MM.1S (cell line): Measurements from ENCODE around the gene DNAH5.

Experiments
- DNase-seq: peaks from one replicate; pipeline ENCODE4 v3.0.0-alpha.2; 2015
- H2AFZ ChIP-seq: fragments of 300-600 bp; sonication (generic); 2 replicates; pipeline ENCODE4 v1.6.0; 2016; ENCODE audit warnings: antibody characterized with exemption, low read length
- H3F3A ChIP-seq: fragments of 300-600 bp; sonication (generic); 2 replicates; pipeline ENCODE4 v1.6.1; 2016; ENCODE audit warnings: mild to moderate bottlenecking, antibody characterized with exemption, low read length, moderate library complexity, mixed read lengths; ENCODE audit not compliant: insufficient read depth
- H3K27ac ChIP-seq: fragments of 300-600 bp; sonication (generic); 2 replicates; pipeline ENCODE4 v1.5.1; 2016; ENCODE audit warnings: mild to moderate bottlenecking, low read length
- H3K27me3 ChIP-seq: fragments of 300-600 bp; sonication (generic); replicated peaks from 2 replicates; pipeline ENCODE4 v1.6.0; 2016; ENCODE audit warnings: low read length; ENCODE audit not compliant: insufficient read depth
- H3K36me3 ChIP-seq: fragments of 300-600 bp; sonication (generic); replicated peaks from 2 replicates; pipeline ENCODE4 v1.6.1; 2016; ENCODE audit warnings: mild to moderate bottlenecking, low read length, mixed read lengths; ENCODE audit not compliant: insufficient read depth
- H3K4me1 ChIP-seq: fragments of 300-600 bp; sonication (generic); 2 replicates; pipeline ENCODE4 v1.6.1; 2016; ENCODE audit warnings: low read length, mixed read lengths
- H3K4me2 ChIP-seq: fragments of 300-600 bp; sonication (generic); 2 replicates; pipeline ENCODE4 v1.6.0; 2016; ENCODE audit warnings: low read depth, low read length
- H3K4me3 ChIP-seq: fragments of 300-600 bp; sonication (generic); 2 replicates; pipeline ENCODE4 v1.5.1; 2016; ENCODE audit warnings: low read length, mixed read lengths
- H3K79me2 ChIP-seq: fragments of 300-600 bp; sonication (generic); 2 replicates; pipeline ENCODE4 v1.6.1; 2016; ENCODE audit warnings: mixed run types, low read length, mixed read lengths
- H3K9ac ChIP-seq: fragments of 300-600 bp; sonication (generic); 2 replicates; pipeline ENCODE4 v1.6.1; 2016; ENCODE audit warnings: low read length, mixed read lengths
- H3K9me2 ChIP-seq: fragments of 300-600 bp; sonication (generic); replicated peaks from 2 replicates; pipeline ENCODE4 v1.6.1; 2016; ENCODE audit warnings: mild to moderate bottlenecking, low read length, mixed read lengths; ENCODE audit not compliant: insufficient read depth
- H3K9me3 ChIP-seq: fragments of 300-600 bp; sonication (generic); replicated peaks from 2 replicates; pipeline ENCODE4 v1.6.1; 2016; ENCODE audit warnings: mild to moderate bottlenecking, low read length, mixed read lengths; ENCODE audit not compliant: insufficient read depth
- H4K20me1 ChIP-seq: fragments of 300-600 bp; sonication (generic); 2 replicates; pipeline ENCODE4 v1.6.1; 2016; ENCODE audit warnings: mild to moderate bottlenecking, low read length, moderate library complexity, mixed read lengths; ENCODE audit not compliant: insufficient read depth
- CTCF ChIP-seq: fragments of 300-600 bp; sonication (generic); IDR thresholded peaks from 2 replicates; pipeline ENCODE4 v1.5.1; 2016; ENCODE audit warnings: antibody characterized with exemption, low read length, mixed read lengths
- EZH2 ChIP-seq: fragments of 300-600 bp; sonication (generic); optimal IDR thresholded peaks from 2 replicates; pipeline ENCODE3; 2017; ENCODE audit warnings: low read depth, mild to moderate bottlenecking, antibody characterized with exemption, low read length, mixed read lengths
- EZH2phosphoT487 ChIP-seq: fragments of 300-600 bp; sonication (generic); IDR thresholded peaks from 2 replicates; pipeline ENCODE4 v1.6.1; 2018; ENCODE audit warnings: antibody characterized with exemption, low read length

The DNAH5 gene

DNA sequence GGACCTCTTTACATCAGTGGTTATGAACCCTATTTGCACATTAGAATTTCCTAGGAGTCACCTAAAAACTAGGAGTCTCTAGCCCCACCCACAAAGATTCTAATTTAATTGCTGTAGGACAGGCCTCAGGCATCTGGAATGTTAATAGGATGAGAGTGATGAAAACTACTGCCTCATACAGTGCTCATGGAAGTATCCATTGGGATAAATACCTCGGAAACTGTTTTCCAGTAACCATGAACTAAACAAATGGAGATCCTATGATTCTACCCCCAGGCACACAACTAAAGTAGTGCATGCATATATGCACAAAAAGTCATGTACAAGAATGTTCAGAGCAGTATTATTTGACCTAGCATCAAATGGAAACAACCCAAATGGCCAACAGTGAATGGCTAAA lies 286.3 kb downstream of the DNAH5 start:
- H3K9me2 ChIP-seq, result no peaks in the 10 kb centered on the region
- H3K4me2 ChIP-seq, result no peak overlapping the region
- H3F3A ChIP-seq, result no peaks in the 10 kb centered on the region
- no peak overlapping the region for H2AFZ ChIP-seq
- no peaks in the 10 kb centered on the region for H3K36me3 ChIP-seq
- no peaks in the 10 kb centered on the region for H4K20me1 ChIP-seq
- H3K9me3 ChIP-seq, result no peaks in the 10 kb centered on the region
- no peak overlapping the region for H3K4me3 ChIP-seq
- no peaks in the 10 kb centered on the region for H3K4me1 ChIP-seq
- TF ChIP-seq EZH2phosphoT487 (no peak), EZH2 (no peak), CTCF (no peak)
- H3K27ac ChIP-seq, result no peak overlapping the region
- no peaks in the 10 kb centered on the region for H3K27me3 ChIP-seq
- H3K9ac ChIP-seq, result no peak overlapping the region
- DNase-seq, result no peak
- H3K79me2 ChIP-seq, result no peaks in the 10 kb centered on the region

DNA sequence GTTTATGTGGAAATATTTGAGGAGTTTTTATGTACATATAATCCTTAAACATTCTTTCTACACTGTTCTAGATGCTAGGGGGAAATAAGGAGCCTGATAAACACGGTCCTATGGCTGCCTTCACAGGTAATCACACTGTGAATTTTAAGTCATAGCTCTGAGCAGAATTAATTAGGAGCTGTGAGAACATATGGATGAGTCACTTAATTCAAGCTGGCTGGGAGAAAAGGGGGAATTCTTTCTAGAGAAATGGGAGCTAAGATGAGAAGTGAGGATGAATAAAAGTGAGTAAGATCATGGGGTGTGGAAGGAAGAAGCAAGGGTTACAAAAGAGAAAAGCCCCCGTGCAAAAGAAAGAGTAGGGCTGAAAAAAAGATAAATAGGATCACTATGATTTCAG lies 290.8 kb downstream of the DNAH5 start:
- no peak overlapping the region for H3K4me3 ChIP-seq
- no peaks in the 10 kb centered on the region for H3K9me3 ChIP-seq
- no peak for TF ChIP-seq EZH2
- no peak for TF ChIP-seq EZH2phosphoT487
- no peaks in the 10 kb centered on the region for H3K27me3 ChIP-seq
- DNase-seq, result no peak
- H3K27ac ChIP-seq, result no peak overlapping the region
- H3K4me1 ChIP-seq, result no peaks in the 10 kb centered on the region
- no peaks in the 10 kb centered on the region for H4K20me1 ChIP-seq
- no peaks in the 10 kb centered on the region for H3K79me2 ChIP-seq
- H3K4me2 ChIP-seq, result no peak overlapping the region
- no peaks in the 10 kb centered on the region for H3F3A ChIP-seq
- H3K36me3 ChIP-seq, result no peaks in the 10 kb centered on the region
- H3K9me2 ChIP-seq, result no peaks in the 10 kb centered on the region
- H3K9ac ChIP-seq, result no peak overlapping the region
- no peak overlapping the region for H2AFZ ChIP-seq

DNA sequence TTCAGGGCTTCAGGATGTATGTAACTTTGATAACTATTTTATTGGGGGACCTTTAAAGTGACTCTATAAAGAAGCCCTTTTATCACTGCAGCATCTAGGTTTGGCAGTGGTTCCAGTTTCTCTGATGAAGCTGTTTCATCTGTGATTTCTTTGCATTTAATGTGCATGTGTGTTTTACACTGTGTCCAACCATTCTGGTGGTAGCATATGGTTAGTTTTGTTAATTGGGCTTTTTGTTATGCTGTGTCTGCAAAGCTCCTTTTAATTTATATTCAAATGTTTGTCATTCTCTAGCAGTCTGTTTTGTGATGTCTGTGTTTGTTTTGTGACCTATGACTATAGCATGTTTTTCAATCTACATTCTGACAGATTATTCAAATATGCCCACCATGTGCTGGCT lies 294.8 kb downstream of the DNAH5 start:
- no peak overlapping the region for H3K27ac ChIP-seq
- no peak for DNase-seq
- H3K4me3 ChIP-seq, result no peak overlapping the region
- H4K20me1 ChIP-seq, result no peaks in the 10 kb centered on the region
- H3K4me2 ChIP-seq, result no peak overlapping the region
- H3K9me3 ChIP-seq, result no peaks in the 10 kb centered on the region
- no peaks in the 10 kb centered on the region for H3K4me1 ChIP-seq
- no peak overlapping the region for H3K9ac ChIP-seq
- no peaks in the 10 kb centered on the region for H3K36me3 ChIP-seq
- H3F3A ChIP-seq, result no peaks in the 10 kb centered on the region
- H3K79me2 ChIP-seq, result no peaks in the 10 kb centered on the region
- TF ChIP-seq EZH2phosphoT487 (no peak), EZH2 (no peak), CTCF (no peak)
- H3K27me3 ChIP-seq, result no peaks in the 10 kb centered on the region
- H3K9me2 ChIP-seq, result no peaks in the 10 kb centered on the region
- H2AFZ ChIP-seq, result no peak overlapping the region

DNA sequence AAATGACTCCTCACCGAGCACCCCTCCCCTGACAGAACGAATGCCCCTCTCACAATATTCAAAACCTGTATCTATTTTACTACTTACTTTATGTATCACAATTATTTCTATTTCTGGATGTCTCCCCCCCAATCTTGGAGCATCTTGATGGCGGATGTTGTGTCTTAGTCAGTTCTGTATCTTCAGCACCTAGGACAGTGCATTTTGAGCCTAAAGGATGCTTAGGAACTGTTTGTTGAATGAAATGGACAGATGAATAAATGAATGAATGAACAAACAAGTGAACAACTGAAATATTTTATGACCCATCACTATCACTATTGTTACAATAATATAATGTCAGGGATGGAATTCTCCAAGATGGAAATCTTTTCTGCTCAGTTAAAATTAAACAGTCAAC lies 295.7 kb downstream of the DNAH5 start:
- no peak for DNase-seq
- Histone ChIP-seq H4K20me1 (no peaks in the 10 kb centered on the region), H3K27me3 (no peaks in the 10 kb centered on the region), H3K27ac (no peak overlapping the region), H3K4me1 (no peaks in the 10 kb centered on the region), H3K79me2 (no peaks in the 10 kb centered on the region), H3K4me2 (no peak overlapping the region), H3K9ac (no peak overlapping the region), H3K9me2 (no peaks in the 10 kb centered on the region), H3K36me3 (no peaks in the 10 kb centered on the region), H3K9me3 (no peaks in the 10 kb centered on the region), H2AFZ (no peak overlapping the region), H3K4me3 (no peak overlapping the region), H3F3A (no peaks in the 10 kb centered on the region)
- no peak for TF ChIP-seq CTCF
- no peak for TF ChIP-seq EZH2
- TF ChIP-seq EZH2phosphoT487, result no peak
